Hepatocyte (in vitro differentiated cells): ENCODE data around the gene BPIFA2. TPM values are rescaled to one million over a fixed set of nuclear protein-coding genes. Genes with fewer than 3 reads are reported as not detected.

Experiments
- DNase-seq: peaks from one replicate; pipeline ENCODE4 v3.0.0-alpha.2; 2016; ENCODE audit warnings: low spot score
- H2AFZ ChIP-seq: fragments of 200-600 bp; sonication (generic); 2 replicates; pipeline ENCODE4 v1.6.0; 2016; ENCODE audit warnings: antibody characterized with exemption, mild to moderate bottlenecking
- H3K27ac ChIP-seq: fragments of 200-600 bp; sonication (generic); 2 replicates; pipeline ENCODE4 v1.5.1; 2016; ENCODE audit warnings: mild to moderate bottlenecking
- H3K27me3 ChIP-seq: fragments of 200-600 bp; sonication (generic); 2 replicates; pipeline ENCODE4 v1.6.1; 2016
- H3K36me3 ChIP-seq: fragments of 200-600 bp; sonication (generic); replicated peaks from 2 replicates; pipeline ENCODE4 v1.5.1; 2016; ENCODE audit warnings: low read depth; ENCODE audit not compliant: insufficient read depth
- H3K4me1 ChIP-seq: fragments of 200-600 bp; sonication (generic); 2 replicates; pipeline ENCODE4 v1.5.1; 2016; ENCODE audit warnings: mild to moderate bottlenecking, moderate library complexity; ENCODE audit not compliant: insufficient read depth
- H3K4me2 ChIP-seq: fragments of 200-600 bp; sonication (generic); 2 replicates; pipeline ENCODE4 v1.6.0; 2016
- H3K4me3 ChIP-seq: fragments of 200-600 bp; sonication (generic); 2 replicates; pipeline ENCODE4 v1.5.1; 2016; ENCODE audit warnings: mild to moderate bottlenecking
- H3K79me2 ChIP-seq: fragments of 200-600 bp; sonication (generic); 2 replicates; pipeline ENCODE4 v1.6.0; 2017; ENCODE audit warnings: mild to moderate bottlenecking
- H3K9me2 ChIP-seq: fragments of 200-600 bp; sonication (generic); replicated peaks from 2 replicates; pipeline ENCODE4 v1.6.0; 2017; ENCODE audit warnings: mild to moderate bottlenecking; ENCODE audit not compliant: insufficient read depth
- H3K9me3 ChIP-seq: fragments of 200-600 bp; sonication (generic); 2 replicates; pipeline ENCODE4 v1.5.1; 2016; ENCODE audit warnings: low read depth, mild to moderate bottlenecking
- H4K20me1 ChIP-seq: fragments of 200-600 bp; sonication (generic); 2 replicates; pipeline ENCODE4 v1.6.0; 2016; ENCODE audit warnings: mild to moderate bottlenecking; ENCODE audit not compliant: insufficient read depth, poor library complexity, severe bottlenecking
- CTCF ChIP-seq: fragments of 200-600 bp; sonication (generic); IDR thresholded peaks from 2 replicates; pipeline ENCODE4 v1.5.1; 2016; ENCODE audit warnings: antibody characterized with exemption, mild to moderate bottlenecking; ENCODE audit not compliant: poor library complexity
- EZH2 ChIP-seq: fragments of 200-600 bp; sonication (generic); IDR thresholded peaks from 2 replicates; pipeline ENCODE4 v1.6.1; 2016; ENCODE audit warnings: antibody characterized with exemption, mild to moderate bottlenecking, borderline replicate concordance
- EZH2phosphoT487 ChIP-seq: fragments of 200-600 bp; sonication (generic); IDR thresholded peaks from one replicate; pipeline ENCODE4 v1.6.1; 2018; ENCODE audit warnings: antibody characterized with exemption, mild to moderate bottlenecking, low read depth, moderate library complexity; ENCODE audit not compliant: unreplicated experiment, severe bottlenecking
- WGBS: methylation state at CpG from one replicate; pipeline ENCODE4 v1.1.6; 2016; ENCODE audit warnings: low lambda C conversion rate; ENCODE audit errors: missing lambda C conversion rate; 5-methylcytosine and 5-hydroxymethylcytosine counted together
- polyA plus RNA-seq: library from polyadenylated mRNA; unstranded; fragments of >200 nt; fragmentation: Nextera tagmentation; extraction: Ambion mirVana; gene quantifications from 2 replicates; pipeline ENCODE4 v1.2.1, GENCODE V29; 2016
- total RNA-seq: library from RNA; depleted of rRNA; stranded (reverse); fragments of >200 nt; gene quantifications from 2 replicates; pipeline ENCODE4 v1.2.3, GENCODE V29; 2014

BPIFA2 gene
- total and polyA plus RNA-seq, 2 experiments from 2014 or later: not detected

GRCh38 chr20:33154252-33154651, 13.7 kb upstream of the BPIFA2 start:
- Histone ChIP-seq H3K4me1 (no peaks in the 10 kb centered on the region), H3K27ac (no peak overlapping the region), H3K27me3 (peaks cover 66% of the 10 kb centered on the region), H3K4me2 (no peak overlapping the region), H3K36me3 (no peaks in the 10 kb centered on the region), H3K9me3 (no peaks in the 10 kb centered on the region), H2AFZ (no peak overlapping the region), H3K4me3 (no peak overlapping the region), H4K20me1 (no peaks in the 10 kb centered on the region), H3K9me2 (no peaks in the 10 kb centered on the region), H3K79me2 (no peaks in the 10 kb centered on the region)
- DNase-seq: no peak
- TF ChIP-seq EZH2phosphoT487: no peak
- no peak for TF ChIP-seq CTCF
- TF ChIP-seq EZH2: no peak
- 92% methylated on average over 6 of the region's 6 CpGs for WGBS

GRCh38 chr20:33158637-33159385, 9.1 kb upstream of the BPIFA2 start:
- Histone ChIP-seq H3K9me3 (no peaks in the 10 kb centered on the region), H3K4me1 (no peaks in the 10 kb centered on the region), H3K27me3 (peaks cover 52% of the 10 kb centered on the region), H3K9me2 (no peaks in the 10 kb centered on the region), H4K20me1 (no peaks in the 10 kb centered on the region), H3K79me2 (no peaks in the 10 kb centered on the region), H3K36me3 (no peaks in the 10 kb centered on the region), H3K27ac (no peak overlapping the region), H3K4me3 (no peak overlapping the region), H2AFZ (no peak overlapping the region), H3K4me2 (no peak overlapping the region)
- no peak for DNase-seq
- TF ChIP-seq EZH2 (no peak), EZH2phosphoT487 (no peak), CTCF (no peak)
- 83% methylated on average over 9 of the region's 9 CpGs for WGBS

GRCh38 chr20:33159713-33160112, 8.2 kb upstream of the BPIFA2 start:
- no peak for DNase-seq
- H3K27me3 ChIP-seq: peaks cover 50% of the 10 kb centered on the region
- H3K9me2 ChIP-seq: no peaks in the 10 kb centered on the region
- no peak overlapping the region for H3K4me2 ChIP-seq
- TF ChIP-seq EZH2phosphoT487: no peak
- TF ChIP-seq CTCF: no peak
- no peak for TF ChIP-seq EZH2
- H3K79me2 ChIP-seq: no peaks in the 10 kb centered on the region
- no peaks in the 10 kb centered on the region for H3K9me3 ChIP-seq
- H4K20me1 ChIP-seq: no peaks in the 10 kb centered on the region
- no peak overlapping the region for H3K27ac ChIP-seq
- H3K4me3 ChIP-seq: no peak overlapping the region
- H3K36me3 ChIP-seq: no peaks in the 10 kb centered on the region
- no peaks in the 10 kb centered on the region for H3K4me1 ChIP-seq
- H2AFZ ChIP-seq: no peak overlapping the region
- WGBS: 90% methylated on average over 3 of the region's 3 CpGs
